Breast epithelium (tissue), 4 donors: ENCODE measurements around the gene ATG10. TPM values are rescaled to one million over a fixed set of nuclear protein-coding genes. Genes with fewer than 3 reads are reported as not detected.

ENCODE experiments used
- DNase-seq, 2 donors: peaks; one replicate each; pipeline ENCODE4 v3.0.0-alpha.2; 2019; ENCODE audit warnings: low spot score in 2 of 2
- H3K27ac ChIP-seq, 2 donors: fragments of 200-600 bp; sonication (generic) in 1 of 2; one replicate each; pipeline ENCODE4 v1.5.1; 2016 to 2019; ENCODE audit warnings: mild to moderate bottlenecking in 1 of 2
- H3K27me3 ChIP-seq, 2 donors: fragments of 200-600 bp; sonication (generic) in 1 of 2; one replicate each; pipeline versions ENCODE4 v1.5.1 to v1.6.0; 2017 to 2019; ENCODE audit warnings: control low read depth in 1 of 2, mild to moderate bottlenecking in 1 of 2
- H3K36me3 ChIP-seq: fragments of 200-600 bp; one replicate; pipeline ENCODE4 v1.5.1; 2019
- H3K4me1 ChIP-seq, 2 donors: fragments of 200-600 bp; sonication (generic); one replicate each; pipeline ENCODE4 v1.5.1; 2016 to 2019; ENCODE audit warnings: control low read depth in 1 of 2
- H3K4me3 ChIP-seq, 3 donors: fragments of 200-600 bp; sonication (generic); 1 replicate in 2 of 3; 2 replicates in 1 of 3; pipeline ENCODE4 v1.5.1; 2016 to 2019; ENCODE audit warnings: mild to moderate bottlenecking in 3 of 3, moderate library complexity in 2 of 3
- H3K9me3 ChIP-seq, 2 donors: fragments of 200-600 bp; sonication (generic) in 1 of 2; one replicate each; pipeline ENCODE4 v1.5.1; 2016 to 2019; ENCODE audit warnings: control low read depth in 1 of 2
- POLR2A ChIP-seq: fragments of 450-650 bp; IDR thresholded peaks from one replicate; pipeline ENCODE4 v1.6.1; 2016; ENCODE audit warnings: antibody characterized with exemption, mild to moderate bottlenecking, moderate library complexity
- POLR2AphosphoS5 ChIP-seq, 3 donors: sonication (generic); formaldehyde crosslinking; IDR thresholded peaks; one replicate each; pipeline ENCODE4 v1.6.1; 2017; ENCODE audit warnings: antibody characterized with exemption in 3 of 3
- intact Hi-C: fragments of 100-400 bp; cut with DNase I; formaldehyde crosslinking; loops from one replicate; pipeline ENCODE4 v1.15.1; 2023; ENCODE audit warnings: low total_unique reads
- total RNA-seq, 3 donors: library from RNA; depleted of rRNA; stranded (reverse); fragments of >200 nt; gene quantifications; one replicate each; pipeline ENCODE4 v1.1.0, GENCODE V29; 2016
- TF ChIP-seq, protein P1 (sequence below), 3 donors: fragments of 450-650 bp; IDR thresholded peaks; one replicate each; pipeline ENCODE4 v1.5.1; 2016 to 2017; ENCODE audit warnings: antibody characterized with exemption in 3 of 3, mild to moderate bottlenecking in 3 of 3, moderate library complexity in 3 of 3

ATG10 gene
- total RNA-seq, 3 donors from 2014 or later = 5.2 to 9.2 (median 6.6) TPM

DNA sequence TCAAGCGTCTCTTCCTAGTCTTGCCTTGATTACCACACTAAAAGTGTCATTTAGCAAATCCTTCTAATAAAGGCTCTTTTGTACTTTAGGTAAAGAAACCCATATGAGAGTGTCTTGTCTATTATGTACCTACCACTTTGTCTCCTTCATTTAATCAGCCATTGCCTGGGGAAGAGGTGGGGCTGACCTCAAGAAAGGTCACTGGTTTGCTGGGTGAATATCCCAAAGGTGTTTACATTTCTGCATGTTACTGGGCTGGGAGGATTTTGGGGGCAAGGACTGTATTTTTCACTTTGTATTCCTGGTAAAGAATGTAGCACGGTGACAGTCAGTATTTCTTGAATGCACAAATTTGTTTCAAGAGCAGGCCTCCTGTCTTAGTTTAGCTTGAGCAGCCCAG lies 318.2 kb downstream of the ATG10 start:
- Histone ChIP-seq H3K36me3 (no peaks in the 10 kb centered on the region), H3K27ac (no peak overlapping the region), H3K4me1 (no peaks in the 10 kb centered on the region), H3K9me3 (no peaks in the 10 kb centered on the region), H3K4me3 (no peak overlapping the region), H3K27me3 (no peaks in the 10 kb centered on the region)
- intact Hi-C loops = no loop called here
- no peak for DNase-seq
- no peak for TF ChIP-seq POLR2AphosphoS5 (IDR thresholded peaks at IDR 0.05)
- no peak for TF ChIP-seq POLR2A
- TF ChIP-seq, protein P1, sequence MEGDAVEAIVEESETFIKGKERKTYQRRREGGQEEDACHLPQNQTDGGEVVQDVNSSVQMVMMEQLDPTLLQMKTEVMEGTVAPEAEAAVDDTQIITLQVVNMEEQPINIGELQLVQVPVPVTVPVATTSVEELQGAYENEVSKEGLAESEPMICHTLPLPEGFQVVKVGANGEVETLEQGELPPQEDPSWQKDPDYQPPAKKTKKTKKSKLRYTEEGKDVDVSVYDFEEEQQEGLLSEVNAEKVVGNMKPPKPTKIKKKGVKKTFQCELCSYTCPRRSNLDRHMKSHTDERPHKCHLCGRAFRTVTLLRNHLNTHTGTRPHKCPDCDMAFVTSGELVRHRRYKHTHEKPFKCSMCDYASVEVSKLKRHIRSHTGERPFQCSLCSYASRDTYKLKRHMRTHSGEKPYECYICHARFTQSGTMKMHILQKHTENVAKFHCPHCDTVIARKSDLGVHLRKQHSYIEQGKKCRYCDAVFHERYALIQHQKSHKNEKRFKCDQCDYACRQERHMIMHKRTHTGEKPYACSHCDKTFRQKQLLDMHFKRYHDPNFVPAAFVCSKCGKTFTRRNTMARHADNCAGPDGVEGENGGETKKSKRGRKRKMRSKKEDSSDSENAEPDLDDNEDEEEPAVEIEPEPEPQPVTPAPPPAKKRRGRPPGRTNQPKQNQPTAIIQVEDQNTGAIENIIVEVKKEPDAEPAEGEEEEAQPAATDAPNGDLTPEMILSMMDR (IDR thresholded peaks at IDR 0.05) = no peak

DNA sequence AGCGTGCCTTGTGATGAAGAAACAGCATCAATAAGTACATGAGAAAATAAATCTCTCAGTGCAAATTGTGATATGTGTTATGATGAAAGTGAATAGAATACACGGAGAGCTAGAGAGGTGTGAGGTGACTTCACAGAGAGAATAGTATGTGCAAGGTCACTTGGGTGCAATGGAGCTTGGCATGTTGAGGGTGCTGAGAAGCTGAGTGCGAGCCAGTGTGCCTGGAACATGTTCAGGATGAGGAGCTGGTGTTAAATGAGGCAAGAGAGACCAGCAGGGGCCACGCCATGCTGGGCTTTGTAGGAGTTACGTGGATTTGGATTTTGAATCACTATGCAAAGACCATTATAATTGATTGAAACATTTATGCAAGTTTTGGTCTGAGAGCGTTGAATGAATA lies 319.1 kb downstream of the ATG10 start:
- DNase-seq = no peak
- Histone ChIP-seq H3K4me1 (no peaks in the 10 kb centered on the region), H3K36me3 (no peaks in the 10 kb centered on the region), H3K27me3 (no peaks in the 10 kb centered on the region), H3K4me3 (no peak overlapping the region), H3K9me3 (no peaks in the 10 kb centered on the region), H3K27ac (no peak overlapping the region)
- no peak for TF ChIP-seq POLR2A
- TF ChIP-seq, protein P1 (IDR thresholded peaks at IDR 0.05) = no peak
- no peak for TF ChIP-seq POLR2AphosphoS5 (IDR thresholded peaks at IDR 0.05)
- intact Hi-C loops = no loop called here

DNA sequence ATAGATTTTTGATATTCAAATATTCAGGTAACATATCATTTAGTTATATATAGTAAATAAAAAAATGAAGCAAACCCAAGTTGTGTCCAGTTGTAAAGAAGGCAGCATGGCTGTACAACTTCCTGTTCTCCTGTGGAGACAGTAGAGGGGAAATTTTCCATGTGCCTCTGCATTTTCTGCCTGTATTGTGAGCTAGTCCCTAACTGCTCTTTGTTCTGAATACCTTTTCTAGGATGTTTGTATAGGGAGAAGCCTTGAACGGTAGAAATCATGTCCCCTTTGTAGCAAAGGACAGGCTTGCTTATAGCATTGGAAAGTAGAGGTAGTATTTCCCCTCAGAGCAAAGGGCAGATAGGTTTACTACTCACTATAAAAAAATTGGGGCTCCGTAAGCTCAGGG lies 319.6 kb downstream of the ATG10 start:
- intact Hi-C loops = no loop called here
- no peaks in the 10 kb centered on the region for H3K27me3 ChIP-seq
- H3K27ac ChIP-seq = no peak overlapping the region
- H3K36me3 ChIP-seq = no peaks in the 10 kb centered on the region
- no peak for DNase-seq
- H3K4me1 ChIP-seq = no peaks in the 10 kb centered on the region
- TF ChIP-seq, protein P1 (IDR thresholded peaks at IDR 0.05) = no peak
- TF ChIP-seq POLR2AphosphoS5 (IDR thresholded peaks at IDR 0.05) (no peak), POLR2A (no peak)
- no peak overlapping the region for H3K4me3 ChIP-seq
- no peaks in the 10 kb centered on the region for H3K9me3 ChIP-seq

DNA sequence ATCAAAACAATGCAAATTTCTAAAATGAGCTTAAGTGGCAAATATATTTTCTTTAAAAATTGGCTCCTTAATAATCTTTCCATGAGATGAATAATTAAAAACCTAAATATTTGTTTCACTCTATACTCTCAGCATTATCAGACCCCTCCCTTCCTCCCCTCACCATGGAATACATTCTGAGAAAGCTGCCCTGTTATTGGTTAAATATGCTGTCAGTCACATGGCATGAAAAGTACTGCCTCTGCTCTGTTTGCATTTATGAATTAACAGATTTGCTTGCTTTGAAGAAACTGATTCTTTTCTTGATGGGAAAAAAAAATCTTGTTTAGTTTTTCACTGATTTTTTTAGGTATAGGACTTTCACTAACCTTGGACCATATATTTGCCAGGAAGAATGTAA lies 323.3 kb downstream of the ATG10 start:
- intact Hi-C loops = no loop called here
- no peaks in the 10 kb centered on the region for H3K27me3 ChIP-seq

DNA sequence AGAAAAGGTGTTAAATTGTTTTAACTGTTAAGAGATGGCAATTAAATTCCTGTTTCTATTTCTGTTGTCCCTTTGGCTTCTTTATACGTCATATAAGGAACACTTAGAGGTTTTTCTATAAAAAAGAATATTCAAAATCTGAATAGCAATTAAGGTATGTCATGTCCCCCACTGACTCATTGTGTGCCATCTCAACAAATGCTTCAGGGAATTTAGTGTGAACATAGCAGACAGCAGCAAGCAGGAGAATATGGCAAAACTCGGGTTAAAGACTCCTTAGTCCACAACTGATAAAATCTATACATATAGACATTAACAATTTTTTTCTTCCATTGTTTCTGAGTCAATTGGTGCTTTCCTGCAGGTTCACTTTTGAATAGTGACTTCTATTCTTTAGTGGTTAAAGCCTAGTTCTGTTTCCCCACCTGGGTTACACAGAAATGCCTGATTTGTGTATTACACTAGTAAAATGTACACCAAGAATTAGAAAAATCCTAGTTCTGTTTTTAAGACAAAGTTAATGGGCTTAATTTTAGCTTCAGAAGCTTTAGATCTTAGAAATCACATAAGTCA lies 324.2 kb downstream of the ATG10 start:
- Histone ChIP-seq H3K36me3 (no peaks in the 10 kb centered on the region), H3K9me3 (no peaks in the 10 kb centered on the region), H3K27me3 (no peaks in the 10 kb centered on the region), H3K27ac (no peak overlapping the region), H3K4me1 (no peaks in the 10 kb centered on the region), H3K4me3 (no peak overlapping the region)
- no peak for TF ChIP-seq POLR2AphosphoS5 (IDR thresholded peaks at IDR 0.05)
- no peak for TF ChIP-seq POLR2A
- TF ChIP-seq, protein P1 (IDR thresholded peaks at IDR 0.05) = no peak
- no peak for DNase-seq
- intact Hi-C loops = no loop called here

More for the DNA sequence above, 323.3 kb downstream of the ATG10 start:
- no peak for DNase-seq
- Histone ChIP-seq H3K4me1 (no peaks in the 10 kb centered on the region), H3K9me3 (no peaks in the 10 kb centered on the region), H3K4me3 (no peak overlapping the region), H3K36me3 (no peaks in the 10 kb centered on the region), H3K27ac (no peak overlapping the region)
- TF ChIP-seq POLR2AphosphoS5 (IDR thresholded peaks at IDR 0.05) = no peak
- TF ChIP-seq, protein P1 (IDR thresholded peaks at IDR 0.05) = no peak
- TF ChIP-seq POLR2A = no peak
